Activated gamma-delta T cell treated with anti-CD3 and anti-CD28 coated beads, Interleukin-2, amount 50 U/mL, for 16 hours (primary cell): Measurements from ENCODE around the gene RPS6KA2.

Source experiments
- DNase-seq: peaks from one replicate; pipeline ENCODE4 v3.0.0-alpha.2; 2020; ENCODE audit warnings: low read depth

RPS6KA2 gene

GRCh38 chr6:166420351-166420750, 206.7 kb downstream of the RPS6KA2 start:
- DNase-seq = no peak

GRCh38 chr6:166419717-166420116, 207.3 kb downstream of the RPS6KA2 start:
- no peak for DNase-seq

GRCh38 chr6:166419286-166419685, 207.8 kb downstream of the RPS6KA2 start:
- peak; percentile 55 for DNase-seq

GRCh38 chr6:166418691-166419143, 208.3 kb downstream of the RPS6KA2 start:
- no peak for DNase-seq

- DNase-seq = peak; percentile 36
Observed at GRCh38 chr6:166417285-166417691, 209.8 kb downstream of the RPS6KA2 start.

GRCh38 chr6:166415833-166416347, 211.2 kb downstream of the RPS6KA2 start:
- no peak for DNase-seq

- no peak for DNase-seq
Observed at GRCh38 chr6:166415306-166415705, 211.7 kb downstream of the RPS6KA2 start.

GRCh38 chr6:166413491-166413951, 213.5 kb downstream of the RPS6KA2 start:
- no peak for DNase-seq

GRCh38 chr6:166412911-166413384, 214.1 kb downstream of the RPS6KA2 start:
- DNase-seq = no peak

- no peak for DNase-seq
Observed at GRCh38 chr6:166412156-166412910, 214.7 kb downstream of the RPS6KA2 start.

GRCh38 chr6:166411721-166412151, 215.3 kb downstream of the RPS6KA2 start:
- DNase-seq = no peak

- no peak for DNase-seq
Observed at GRCh38 chr6:166411271-166411670, 215.8 kb downstream of the RPS6KA2 start.

- no peak for DNase-seq
Observed at GRCh38 chr6:166410426-166410935, 216.6 kb downstream of the RPS6KA2 start.

GRCh38 chr6:166408936-166409755, 217.9 kb downstream of the RPS6KA2 start:
- DNase-seq = no peak

- no peak for DNase-seq
Observed at GRCh38 chr6:166406197-166406596, 220.9 kb downstream of the RPS6KA2 start.

GRCh38 chr6:166405386-166405785, 221.7 kb downstream of the RPS6KA2 start:
- no peak for DNase-seq

- no peak for DNase-seq
Observed at GRCh38 chr6:166402582-166403277, 224.3 kb downstream of the RPS6KA2 start.

- peak; percentile 34 for DNase-seq
Observed at GRCh38 chr6:166400649-166401250, 226.3 kb downstream of the RPS6KA2 start.

- DNase-seq = no peak
Observed at GRCh38 chr6:166400181-166400580, 226.9 kb downstream of the RPS6KA2 start.

GRCh38 chr6:166398348-166398747, 228.7 kb downstream of the RPS6KA2 start:
- no peak for DNase-seq

GRCh38 chr6:166397849-166398248, 229.2 kb downstream of the RPS6KA2 start:
- no peak for DNase-seq
